Measurements from ENCODE around the gene STH. TPM values are rescaled to one million over a fixed set of nuclear protein-coding genes. Genes with fewer than 3 reads are reported as not detected.

STH gene
- total RNA-seq, 2 donors from 2014 or later, result not detected

Other genes with a start within 250 kb of the STH start
- gene CRHR1, start 214.9 kb upstream of the STH start, total RNA-seq, result not detected
- not detected for gene SPPL2C, start 154.4 kb upstream of the STH start, total RNA-seq
- 1 to 10 TPM in 1 of 2 donors, under 1 TPM in 1; 0.64 to 2.5 TPM for gene MAPT, start 104.7 kb upstream of the STH start, total RNA-seq
- gene KANSL1, start 194.2 kb downstream of the STH start, total RNA-seq, result 10 to 100 TPM; 79.4 to 81.9 TPM

All from left colon (tissue), 2 donors.